Forelimb muscle (tissue), 1 donor: Measurements from ENCODE around the gene ARHGDIG. TPM values are rescaled to one million over a fixed set of nuclear protein-coding genes. Genes with fewer than 3 reads are reported as not detected.

Experiments
- DNase-seq: peaks from one replicate; pipeline ENCODE4 v3.0.0-alpha.2; 2013; ENCODE audit warnings: low read depth
- polyA plus RNA-seq: library from polyadenylated mRNA; unstranded; fragments of 120-200 nt; gene quantifications from one replicate; pipeline ENCODE4 v1.2.1, GENCODE V29; 2013; ENCODE audit not compliant: insufficient read length

Gene ARHGDIG
- polyA plus RNA-seq, 1 donor, result 0.82 TPM

DNA sequence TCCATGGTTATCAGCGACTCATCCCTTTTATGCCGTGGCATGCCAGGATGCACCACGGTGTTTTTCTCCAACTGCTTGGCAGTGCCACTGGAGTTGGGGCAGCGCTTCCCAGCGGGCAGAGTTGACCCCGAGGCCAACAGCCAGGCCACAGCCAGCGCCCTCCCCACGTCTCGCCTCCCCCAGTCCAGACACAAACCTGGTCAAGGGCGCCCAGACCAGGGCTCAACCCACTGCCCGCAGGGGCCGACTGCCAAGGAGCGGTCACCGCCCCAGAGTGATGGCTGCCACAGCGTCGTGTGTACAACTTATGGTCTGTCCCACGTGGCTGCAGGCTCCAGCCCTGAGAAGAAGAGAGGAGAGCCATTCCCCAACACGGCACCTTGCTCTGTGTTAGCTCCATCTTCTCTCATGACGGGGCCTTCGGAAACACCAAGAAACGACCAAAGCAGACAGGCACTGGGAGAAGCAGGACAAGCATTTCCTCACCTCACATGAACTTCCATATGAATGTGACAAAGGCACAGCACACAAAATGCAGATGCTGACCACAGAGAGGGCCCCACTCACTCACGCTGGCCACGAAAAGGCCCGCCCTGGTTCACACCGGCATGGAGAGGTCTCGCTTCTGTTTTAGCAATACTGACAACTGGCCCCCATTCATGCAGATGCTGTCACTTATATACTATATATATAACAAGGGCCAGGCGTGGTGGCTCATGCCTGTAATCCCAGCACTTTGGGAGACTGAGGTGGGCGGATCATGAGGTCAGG is 45.2 kb downstream of the ARHGDIG start:
- no peak for DNase-seq

DNA sequence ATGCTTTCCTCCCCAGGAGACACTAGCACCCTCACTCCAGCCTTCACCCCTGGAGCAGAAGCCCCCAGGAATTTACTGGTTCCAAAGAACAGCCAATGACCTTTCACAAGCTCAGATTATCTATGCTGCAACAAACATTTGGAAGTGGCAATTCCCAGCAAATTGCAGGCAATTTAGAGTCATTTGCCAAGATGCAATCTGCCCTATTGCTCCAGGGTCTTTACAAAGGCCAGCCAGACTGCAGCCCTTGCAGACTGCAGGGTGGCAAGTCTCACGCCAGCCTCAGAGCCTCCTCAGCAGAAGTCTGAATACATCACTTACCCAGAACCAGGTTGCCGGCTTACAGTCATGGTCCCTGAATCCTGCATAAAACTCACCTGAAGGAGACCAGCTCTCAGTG is 50.4 kb downstream of the ARHGDIG start:
- DNase-seq, result no peak

DNA sequence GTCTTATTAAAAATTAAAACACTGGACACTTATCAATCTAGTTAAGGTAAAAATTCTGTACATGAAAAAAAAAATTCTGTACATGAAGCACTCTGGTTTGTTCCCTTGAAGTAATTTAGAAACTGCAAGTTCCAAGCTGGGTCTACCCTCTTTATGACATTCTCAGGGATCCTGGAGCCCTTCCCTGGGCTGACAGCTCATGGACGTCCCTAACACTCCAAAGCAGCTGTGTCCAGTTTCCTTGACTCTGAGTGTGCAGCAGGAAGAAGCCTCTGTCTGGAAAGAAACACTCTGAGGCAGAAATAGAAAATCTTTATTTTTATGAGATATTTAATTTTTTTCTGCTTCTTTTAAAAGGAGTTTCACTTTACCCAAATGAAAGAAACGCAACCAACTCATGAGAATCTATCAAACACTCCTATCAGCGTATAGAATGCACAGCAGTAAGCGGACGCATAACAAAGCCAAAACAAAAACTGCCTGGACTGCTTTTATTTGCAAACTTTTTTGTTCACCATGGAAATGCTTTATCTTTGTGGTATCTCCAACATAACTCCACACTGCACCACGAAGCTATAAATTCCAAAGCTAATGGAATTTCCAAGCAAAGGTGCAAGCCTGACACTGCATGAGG is 50.9 kb downstream of the ARHGDIG start:
- DNase-seq, result peak; percentile 26

Other genes starting within 250 kb of the ARHGDIG start
- 6.7 TPM for gene POLR3K, start 227.0 kb upstream of the ARHGDIG start, polyA plus RNA-seq
- 30.6 TPM for gene SNRNP25, start 226.8 kb upstream of the ARHGDIG start, polyA plus RNA-seq
- gene RHBDF1, start 208.0 kb upstream of the ARHGDIG start, polyA plus RNA-seq, result 38.1 TPM
- gene MPG, start 202.4 kb upstream of the ARHGDIG start, polyA plus RNA-seq, result 23.4 TPM
- 25.5 TPM for gene NPRL3, start 141.9 kb upstream of the ARHGDIG start, polyA plus RNA-seq
- 4.9 TPM for gene HBZ, start 127.9 kb upstream of the ARHGDIG start, polyA plus RNA-seq
- gene HBM, start 114.6 kb upstream of the ARHGDIG start, polyA plus RNA-seq, result 6.8 TPM
- 3,429 TPM for gene HBA2, start 107.7 kb upstream of the ARHGDIG start, polyA plus RNA-seq
- gene HBA1, start 103.9 kb upstream of the ARHGDIG start, polyA plus RNA-seq, result 2,062 TPM
- 1.4 TPM for gene HBQ1, start 100.1 kb upstream of the ARHGDIG start, polyA plus RNA-seq
- 67.5 TPM for gene LUC7L, start 51.1 kb upstream of the ARHGDIG start, polyA plus RNA-seq
- 36.3 TPM for gene FAM234A, start 45.8 kb upstream of the ARHGDIG start, polyA plus RNA-seq
- gene RGS11, start 4.6 kb upstream of the ARHGDIG start, polyA plus RNA-seq, result 3.6 TPM
- gene PDIA2, start 2.6 kb downstream of the ARHGDIG start, polyA plus RNA-seq, result 0.68 TPM
- 11.3 TPM for gene AXIN1, start 72.1 kb downstream of the ARHGDIG start, polyA plus RNA-seq
- gene MRPL28, start 89.9 kb downstream of the ARHGDIG start, polyA plus RNA-seq, result 44.6 TPM
- 28.5 TPM for gene PGAP6, start 101.4 kb downstream of the ARHGDIG start, polyA plus RNA-seq
- 66.4 TPM for gene NME4, start 116.6 kb downstream of the ARHGDIG start, polyA plus RNA-seq
- gene DECR2, start 121.3 kb downstream of the ARHGDIG start, polyA plus RNA-seq, result 14.4 TPM
- 30.4 TPM for gene RAB11FIP3, start 145.1 kb downstream of the ARHGDIG start, polyA plus RNA-seq
- gene CAPN15, start 247.1 kb downstream of the ARHGDIG start, polyA plus RNA-seq, result 24.6 TPM